GM20431 (cell line): ENCODE results near the gene HNRNPM.

Source experiments
- in situ Hi-C: fragments of 300-500 bp; cut with MseI, MboI; formaldehyde crosslinking; loops from one replicate; pipeline ENCODE4 v1.15.0; 2020; ENCODE audit warnings: low sequenced_read_pairs; ENCODE audit not compliant: unreplicated experiment

The HNRNPM gene

DNA sequence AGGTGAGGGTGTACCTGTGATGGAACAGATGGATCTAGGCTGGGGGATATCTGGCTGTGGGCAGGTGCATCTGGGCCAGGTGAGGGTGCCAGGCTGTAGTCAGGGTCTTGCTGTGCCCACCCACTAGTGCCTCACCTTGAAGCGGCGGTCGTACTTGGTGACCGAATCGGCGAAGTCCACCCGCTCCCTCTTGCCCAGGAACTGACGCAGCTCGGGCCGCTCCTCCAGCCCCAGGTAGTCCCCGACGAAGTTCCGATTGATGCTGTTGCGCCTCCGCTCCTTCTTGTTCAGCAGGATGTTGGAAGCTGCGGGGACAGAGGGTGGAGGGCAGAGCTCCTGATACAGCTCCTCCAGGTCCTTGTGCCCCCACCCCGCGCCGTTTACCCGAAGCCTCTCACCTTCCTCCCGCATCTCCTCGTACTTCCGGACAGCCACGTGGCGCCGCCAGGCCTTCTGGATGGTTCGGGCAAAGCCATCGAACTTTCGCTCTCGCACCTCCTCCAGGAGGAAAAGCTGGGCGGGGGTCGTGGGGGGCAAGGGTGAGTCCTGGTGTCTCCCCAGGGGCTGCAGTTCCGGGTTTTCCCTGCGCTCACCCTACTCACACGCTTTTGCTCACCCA is 85.4 kb downstream of the HNRNPM start:
- in situ Hi-C loops = no loop called here

DNA sequence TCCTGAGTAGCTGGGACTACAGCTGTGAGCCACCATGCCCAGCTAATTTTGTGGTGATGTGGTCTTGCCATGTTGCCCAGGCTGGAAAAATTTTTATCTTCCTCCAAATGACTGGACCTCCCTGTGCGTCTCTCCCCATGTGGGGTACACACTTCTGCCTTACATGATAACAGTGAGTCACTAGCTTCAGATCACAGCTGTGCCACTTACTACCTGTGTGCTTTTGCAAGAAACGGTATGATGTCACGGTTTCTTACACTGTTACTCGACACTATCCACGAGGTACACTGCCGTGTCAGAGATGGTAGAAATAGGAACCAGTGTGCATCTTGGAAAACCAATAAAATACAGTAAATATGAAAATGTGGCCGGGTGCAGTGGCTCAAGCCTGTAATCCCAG is 86.7 kb downstream of the HNRNPM start:
- in situ Hi-C loops = no loop called here

DNA sequence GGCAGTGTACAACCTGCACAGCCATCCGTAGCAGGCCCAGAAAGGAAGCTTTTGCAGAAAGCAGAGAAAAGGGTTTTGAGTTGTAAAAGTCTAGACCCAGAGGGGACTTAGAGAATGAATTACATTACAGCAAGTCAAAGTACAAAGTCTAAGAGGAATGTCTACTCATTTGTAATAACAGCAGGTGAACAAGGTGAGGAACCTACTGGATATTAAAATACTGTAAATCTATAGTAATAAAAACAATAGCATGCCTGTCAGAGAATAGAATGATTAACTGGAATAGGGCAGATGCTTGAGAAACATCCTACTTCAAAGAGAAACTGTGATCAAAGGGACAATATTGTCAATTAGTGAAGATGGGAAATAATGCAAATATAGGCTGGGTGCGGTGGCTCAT is 87.5 kb downstream of the HNRNPM start:
- in situ Hi-C loops = no loop called here

DNA sequence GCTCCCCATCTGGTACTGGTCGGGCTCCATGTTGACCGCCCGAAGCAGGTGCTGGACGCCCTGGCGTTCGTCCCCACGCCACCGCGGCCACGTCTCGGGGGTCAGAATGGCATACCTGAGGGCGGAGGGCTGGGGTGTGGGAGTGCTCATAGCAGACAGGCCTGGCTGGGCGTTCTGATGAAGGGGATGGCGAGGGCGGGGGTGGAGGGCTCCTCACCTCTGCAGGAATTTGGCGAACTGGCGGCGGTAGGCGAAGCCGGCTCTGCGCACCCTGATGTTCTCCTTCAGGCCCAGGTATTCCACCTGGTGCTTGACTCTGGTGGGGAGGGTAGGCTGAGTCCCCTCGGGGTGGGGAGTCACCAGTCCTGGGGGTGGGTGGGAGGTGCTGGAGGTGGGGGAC is 91.5 kb downstream of the HNRNPM start:
- in situ Hi-C loops = no loop called here

DNA sequence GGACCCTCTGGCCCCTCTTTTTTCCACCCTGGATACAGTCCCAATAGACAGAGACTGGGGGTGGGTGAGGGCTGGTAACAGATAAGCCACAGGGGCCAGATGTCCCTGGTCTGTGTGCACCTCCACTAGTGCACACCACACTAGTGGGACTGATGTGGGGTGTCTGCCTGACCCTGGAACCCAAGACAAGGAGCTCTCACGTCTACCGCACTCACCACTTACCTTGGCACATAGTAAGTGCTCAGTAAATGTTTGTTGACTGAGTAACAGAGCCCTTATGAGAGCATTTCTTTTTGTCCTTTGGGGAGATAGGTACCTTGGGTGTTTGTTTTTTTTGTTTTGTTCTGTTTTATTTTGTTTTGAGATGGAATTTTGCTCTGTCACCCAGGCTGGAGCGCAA is 92.3 kb downstream of the HNRNPM start:
- in situ Hi-C loops = no loop called here
